ENCODE data around the gene SHMT2.

SHMT2 gene

GRCh38 chr12:57225680-57226210, 3.8 kb upstream of the SHMT2 start:
- in situ Hi-C loops (cut with HindIII; ENCODE audit: low sequenced_read_pairs): no loop called here

DNA sequence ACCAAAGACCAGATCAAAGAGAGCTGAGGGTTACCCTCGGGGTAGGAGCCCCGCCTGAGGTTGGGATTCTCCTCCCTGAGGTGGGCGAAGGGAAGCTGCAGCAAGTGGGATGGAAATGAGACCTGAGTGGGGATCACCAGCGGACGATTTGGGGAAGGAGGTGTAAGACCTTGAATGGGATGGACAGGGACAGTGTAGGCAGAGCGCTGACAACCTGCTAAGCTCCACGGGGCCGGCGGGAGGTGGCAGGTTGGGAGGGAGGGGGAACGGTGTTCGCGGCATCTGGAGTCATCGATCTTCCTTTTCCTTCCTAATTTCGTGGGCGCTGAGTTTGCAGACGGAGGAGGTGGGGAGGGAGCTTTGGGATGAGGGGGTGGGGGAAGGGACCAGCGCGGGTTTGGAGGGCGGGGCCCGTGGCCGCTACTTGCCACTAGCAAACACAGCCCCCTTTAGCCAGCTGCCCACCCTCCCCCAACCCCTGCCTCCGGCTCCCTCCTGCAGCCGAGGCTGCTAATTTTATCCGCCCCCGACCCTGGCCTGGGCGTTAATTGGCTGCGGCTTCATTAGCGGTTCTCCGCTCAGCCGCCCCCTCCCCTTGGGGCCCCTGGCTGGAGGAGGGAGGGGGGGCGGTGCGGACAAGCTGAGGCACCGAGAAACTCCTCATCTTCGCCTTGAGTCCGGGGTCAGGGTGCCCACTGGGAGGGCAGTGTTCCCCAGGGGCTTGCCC, 2.8 kb upstream of the SHMT2 start:
- in situ Hi-C loops (cut with HindIII; ENCODE audit: low sequenced_read_pairs): no loop called here

GRCh38 chr12:57227315-57228115, 2.0 kb upstream of the SHMT2 start:
- in situ Hi-C loops (cut with HindIII; ENCODE audit: low sequenced_read_pairs): no loop called here

- in situ Hi-C loops (cut with HindIII; ENCODE audit: low sequenced_read_pairs): no loop called here
These were observed 371 bp upstream of the SHMT2 start for GRCh38 chr12:57229046-57229633.

GRCh38 chr12:57230381-57231155, 1.1 kb downstream of the SHMT2 start:
- in situ Hi-C loops (cut with HindIII; ENCODE audit: low sequenced_read_pairs): no loop called here

DNA sequence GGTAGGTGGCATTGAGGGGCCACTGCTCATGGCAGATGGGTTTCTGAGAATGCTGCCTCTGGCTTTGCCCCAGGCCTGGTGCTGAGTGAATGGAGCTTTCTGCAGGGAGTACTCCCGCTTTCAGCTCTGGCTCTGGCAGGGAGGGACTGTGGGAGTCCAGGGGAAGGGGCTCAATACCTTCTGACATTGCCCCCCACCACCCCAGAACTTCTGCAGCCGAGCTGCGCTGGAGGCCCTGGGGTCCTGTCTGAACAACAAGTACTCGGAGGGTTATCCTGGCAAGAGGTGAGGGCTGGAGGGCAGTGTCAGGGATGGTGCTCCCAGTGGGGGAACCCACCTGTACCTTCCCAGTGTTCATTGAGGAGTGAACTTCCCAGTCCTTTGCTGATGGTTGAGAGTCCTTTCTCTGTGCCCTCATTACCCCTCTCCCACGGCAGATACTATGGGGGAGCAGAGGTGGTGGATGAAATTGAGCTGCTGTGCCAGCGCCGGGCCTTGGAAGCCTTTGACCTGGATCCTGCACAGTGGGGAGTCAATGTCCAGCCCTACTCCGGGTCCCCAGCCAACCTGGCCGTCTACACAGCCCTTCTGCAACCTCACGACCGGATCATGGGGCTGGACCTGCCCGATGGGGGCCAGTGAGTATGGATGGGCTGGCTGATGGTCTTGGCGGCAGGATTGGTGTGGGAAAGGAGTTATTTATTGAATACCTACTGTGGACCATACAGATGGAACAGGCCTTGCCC, 1.9 kb downstream of the SHMT2 start:
- in situ Hi-C loops (cut with HindIII; ENCODE audit: low sequenced_read_pairs): no loop called here

DNA sequence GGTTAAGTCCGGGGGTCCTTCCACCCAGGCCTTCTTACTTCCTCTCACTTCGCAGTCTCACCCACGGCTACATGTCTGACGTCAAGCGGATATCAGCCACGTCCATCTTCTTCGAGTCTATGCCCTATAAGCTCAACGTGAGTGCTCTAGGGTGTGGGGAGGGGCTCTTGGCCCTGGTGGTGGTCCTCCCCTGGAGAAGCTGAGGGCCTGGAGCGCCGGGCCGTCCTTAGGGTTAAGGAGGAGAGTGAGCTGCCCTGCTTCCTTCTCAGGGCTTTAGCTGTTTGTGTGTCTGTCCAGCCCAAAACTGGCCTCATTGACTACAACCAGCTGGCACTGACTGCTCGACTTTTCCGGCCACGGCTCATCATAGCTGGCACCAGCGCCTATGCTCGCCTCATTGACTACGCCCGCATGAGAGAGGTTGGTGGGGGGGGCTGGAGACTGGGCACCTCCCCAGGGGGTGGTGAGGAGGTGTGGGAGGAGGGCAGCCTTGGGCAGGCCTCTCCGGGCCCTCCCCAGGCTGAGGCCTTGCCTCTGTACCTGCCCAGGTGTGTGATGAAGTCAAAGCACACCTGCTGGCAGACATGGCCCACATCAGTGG, 2.7 kb downstream of the SHMT2 start:
- in situ Hi-C loops (cut with HindIII; ENCODE audit: low sequenced_read_pairs): no loop called here

DNA sequence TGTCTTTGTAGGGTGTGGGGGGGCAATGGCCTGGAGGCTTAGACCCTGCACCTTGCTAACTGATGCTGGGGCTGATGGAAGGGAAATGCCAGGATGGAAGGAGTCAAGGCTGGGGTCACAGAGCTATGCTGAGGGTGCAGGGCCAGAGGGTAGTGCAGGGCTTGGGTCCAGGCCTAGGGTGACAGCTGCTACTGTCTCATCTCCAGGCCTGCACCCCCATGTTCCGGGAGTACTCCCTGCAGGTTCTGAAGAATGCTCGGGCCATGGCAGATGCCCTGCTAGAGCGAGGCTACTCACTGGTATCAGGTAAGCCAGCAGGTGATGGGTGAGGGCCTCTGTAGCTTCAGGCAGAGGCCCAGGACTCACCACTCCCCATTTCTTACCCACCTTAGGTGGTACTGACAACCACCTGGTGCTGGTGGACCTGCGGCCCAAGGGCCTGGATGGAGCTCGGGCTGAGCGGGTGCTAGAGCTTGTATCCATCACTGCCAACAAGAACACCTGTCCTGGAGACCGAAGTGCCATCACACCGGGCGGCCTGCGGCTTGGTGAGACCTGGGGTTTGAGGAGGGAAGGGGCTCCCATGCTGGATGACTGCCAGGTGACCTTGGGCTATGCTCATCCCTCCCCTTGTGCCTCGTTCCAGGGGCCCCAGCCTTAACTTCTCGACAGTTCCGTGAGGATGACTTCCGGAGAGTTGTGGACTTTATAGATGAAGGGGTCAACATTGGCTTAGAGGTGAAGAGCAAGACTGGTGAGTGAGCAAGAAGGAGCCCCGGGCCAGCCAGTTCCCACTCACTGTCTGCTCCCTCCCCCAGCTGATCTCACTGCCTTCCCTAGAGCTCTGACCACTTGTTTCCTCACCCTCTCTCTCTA, 4.1 kb downstream of the SHMT2 start:
- in situ Hi-C loops (cut with HindIII; ENCODE audit: low sequenced_read_pairs): no loop called here

- in situ Hi-C loops (cut with HindIII; ENCODE audit: low sequenced_read_pairs): no loop called here
These were observed 4.7 kb downstream of the SHMT2 start for GRCh38 chr12:57234233-57234570.

- in situ Hi-C loops (cut with HindIII; ENCODE audit: low sequenced_read_pairs): no loop called here
These were observed 5.1 kb downstream of the SHMT2 start for GRCh38 chr12:57234571-57235016.

- in situ Hi-C loops (cut with HindIII; ENCODE audit: low sequenced_read_pairs): no loop called here
These were observed 5.7 kb downstream of the SHMT2 start for GRCh38 chr12:57235017-57235727.

- in situ Hi-C loops (cut with HindIII; ENCODE audit: low sequenced_read_pairs): no loop called here
These were observed 6.2 kb downstream of the SHMT2 start for GRCh38 chr12:57235728-57236131.

DNA sequence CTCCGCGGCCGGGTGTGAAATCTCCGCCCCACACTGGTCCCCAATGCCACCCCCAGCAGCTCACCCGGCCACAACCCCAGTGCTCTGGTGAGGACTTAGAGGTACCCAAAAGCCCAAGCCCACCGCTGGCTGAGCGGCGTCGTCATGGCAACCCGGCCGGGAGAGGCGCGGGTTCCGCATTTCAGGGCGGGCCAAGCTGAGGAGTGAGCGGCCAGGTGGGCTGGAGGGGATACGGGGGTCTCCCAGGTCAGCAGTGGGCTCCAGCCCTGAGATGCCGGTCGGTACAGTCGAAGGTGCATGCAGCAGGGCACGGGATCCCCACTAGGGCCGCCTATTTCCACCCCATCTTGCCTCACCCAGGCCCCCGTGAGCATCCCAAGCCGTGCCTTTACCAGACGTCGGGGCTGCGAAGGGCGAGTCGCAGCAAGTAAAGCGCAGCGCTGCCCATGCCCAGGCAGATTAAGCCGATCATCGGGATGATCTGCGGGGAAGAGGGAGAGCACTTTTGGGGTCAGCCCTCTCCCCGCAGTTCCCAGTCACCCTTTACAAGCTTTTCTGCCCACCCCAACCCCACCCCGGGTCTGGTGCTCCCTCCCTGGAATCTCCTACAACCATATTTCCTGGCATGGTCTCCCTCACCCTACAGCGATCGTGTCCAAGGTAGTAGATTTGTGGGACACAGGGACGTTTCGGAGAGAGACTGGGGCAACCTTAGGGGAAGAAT, 6.9 kb downstream of the SHMT2 start:
- in situ Hi-C loops (cut with HindIII; ENCODE audit: low sequenced_read_pairs): no loop called here

- in situ Hi-C loops (cut with HindIII; ENCODE audit: low sequenced_read_pairs): no loop called here
These were observed 7.5 kb downstream of the SHMT2 start for GRCh38 chr12:57236925-57237595.

GRCh38 chr12:57237596-57237931, 8.1 kb downstream of the SHMT2 start:
- in situ Hi-C loops (cut with HindIII; ENCODE audit: low sequenced_read_pairs): no loop called here

DNA sequence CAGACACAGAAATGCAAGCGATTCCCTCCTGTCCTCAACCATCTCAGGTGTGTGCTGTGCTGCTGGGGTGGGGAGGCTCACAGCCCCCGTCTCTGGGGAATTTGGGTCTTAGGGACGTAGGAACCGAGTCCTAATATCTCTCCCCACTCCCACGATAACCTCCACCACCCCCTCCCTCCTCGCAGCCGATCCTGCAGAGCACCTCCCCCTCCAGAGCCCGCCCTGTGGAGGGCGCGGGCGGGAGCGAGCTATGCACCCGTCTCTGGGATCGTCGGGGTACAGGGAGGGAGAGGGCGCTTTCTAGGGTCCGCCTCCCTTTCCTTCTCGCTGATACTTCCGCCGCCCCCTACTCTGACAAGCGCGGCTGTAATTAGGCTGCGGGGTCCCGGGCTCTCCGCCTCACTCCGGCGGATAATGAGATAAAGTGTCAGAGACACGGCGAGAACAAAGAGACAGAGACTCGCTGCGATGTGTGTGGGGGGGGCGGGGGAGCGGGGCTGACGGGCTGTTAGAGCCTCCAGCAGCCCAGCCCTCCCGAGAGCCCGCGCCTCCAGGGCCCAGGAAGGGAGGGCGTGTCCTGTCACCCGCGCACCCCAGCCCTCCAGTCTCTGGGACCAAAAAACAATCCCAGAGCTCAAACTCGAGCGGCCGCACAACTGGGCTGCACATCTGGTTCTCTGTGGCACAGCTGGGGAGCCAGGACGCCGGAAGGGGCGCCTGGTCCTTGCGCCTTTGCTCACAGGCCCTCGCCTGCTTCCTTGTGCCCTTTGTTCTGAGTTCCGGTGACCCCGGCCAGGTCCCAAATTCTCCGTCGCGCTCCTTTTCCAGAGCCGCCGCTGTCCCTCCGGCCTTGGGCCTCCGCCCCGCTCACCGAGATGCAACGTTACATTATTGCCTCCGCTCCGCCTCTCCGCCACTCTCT, 8.7 kb downstream of the SHMT2 start:
- in situ Hi-C loops (cut with HindIII; ENCODE audit: low sequenced_read_pairs): no loop called here
